HG03432 (cell line): Measurements from ENCODE around the gene CIZ1.

Experiments used
- ATAC-seq: cut with Tn5 transposase; IDR thresholded peaks from one replicate; pipeline ENCODE4 v1.9.1; 2021; ENCODE audit warnings: mild to moderate bottlenecking, moderate library complexity; ENCODE audit not compliant: unreplicated experiment

Gene CIZ1

GRCh38 chr9:128128836-128129590, 62.4 kb downstream of the CIZ1 start:
- no peak for ATAC-seq

GRCh38 chr9:128127990-128128835, 63.2 kb downstream of the CIZ1 start:
- ATAC-seq, result peak; percentile 67

DNA sequence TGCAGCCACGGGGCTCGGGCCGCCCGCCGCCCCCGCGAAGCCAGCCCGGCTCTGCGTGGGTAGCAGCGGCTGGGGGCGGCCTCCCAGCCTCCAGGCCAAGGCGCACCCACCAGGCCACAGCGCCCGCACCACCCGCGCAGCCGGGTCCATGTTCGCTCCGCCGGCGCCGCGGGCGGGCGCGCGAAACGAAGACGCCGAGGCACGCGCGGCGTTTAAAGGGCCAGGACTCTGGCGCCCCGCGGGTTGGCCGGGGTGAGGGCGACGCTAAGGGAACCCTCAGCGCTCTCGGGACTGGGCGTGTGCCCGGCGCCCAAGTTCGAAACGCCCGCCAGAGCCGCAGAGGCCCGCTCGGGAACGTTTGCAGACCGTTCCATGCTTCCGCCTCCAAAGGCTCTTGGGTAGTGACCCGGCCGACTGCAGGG, 63.8 kb downstream of the CIZ1 start, which contains the start of gene PTGES2:
PTGES2 (minus strand) TSS at position 162 of the 422 bp plus-strand sequence; CDS start at position 150, 12 bp downstream.
- ATAC-seq, result peak; percentile 70

DNA sequence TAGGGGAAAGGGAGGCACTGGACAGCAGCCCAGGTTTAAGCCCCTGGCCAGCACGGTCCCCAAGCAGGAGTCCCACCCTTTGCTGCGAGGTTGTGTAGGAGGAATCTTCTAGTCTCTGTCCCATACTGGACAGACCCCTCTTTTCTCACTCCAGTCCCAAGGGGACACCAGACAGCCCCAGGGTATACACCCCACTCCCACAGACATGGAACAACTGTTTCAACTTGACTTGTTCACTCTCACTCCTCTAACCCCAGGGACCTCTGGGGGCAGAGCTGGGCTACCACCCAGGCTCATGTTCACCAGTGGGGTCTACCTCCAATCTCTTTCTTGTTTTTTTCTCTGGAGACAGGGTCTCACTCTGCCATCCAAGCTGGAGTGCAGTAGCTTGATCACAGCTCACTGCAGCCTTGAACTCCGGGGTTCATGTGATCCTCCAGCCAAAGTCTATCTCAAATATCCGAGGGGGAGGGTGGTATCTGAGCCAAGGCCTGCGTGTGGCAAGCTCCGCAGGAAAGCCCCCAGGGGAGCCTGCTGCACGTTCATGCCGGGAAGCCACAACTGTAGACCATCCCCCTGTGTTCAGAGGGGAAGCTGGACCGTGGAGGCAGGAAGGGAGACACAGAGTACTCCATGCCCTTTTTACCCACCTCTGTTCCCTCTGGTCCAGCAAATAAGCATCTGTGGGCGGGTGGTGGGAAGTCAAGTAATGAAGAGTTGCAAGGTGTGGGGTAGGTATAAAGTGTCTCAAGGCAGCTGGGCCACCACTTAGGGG, 65.6 kb downstream of the CIZ1 start:
- no peak for ATAC-seq

- ATAC-seq, result no peak
These were observed 66.3 kb downstream of the CIZ1 start for GRCh38 chr9:128124873-128125579.

DNA sequence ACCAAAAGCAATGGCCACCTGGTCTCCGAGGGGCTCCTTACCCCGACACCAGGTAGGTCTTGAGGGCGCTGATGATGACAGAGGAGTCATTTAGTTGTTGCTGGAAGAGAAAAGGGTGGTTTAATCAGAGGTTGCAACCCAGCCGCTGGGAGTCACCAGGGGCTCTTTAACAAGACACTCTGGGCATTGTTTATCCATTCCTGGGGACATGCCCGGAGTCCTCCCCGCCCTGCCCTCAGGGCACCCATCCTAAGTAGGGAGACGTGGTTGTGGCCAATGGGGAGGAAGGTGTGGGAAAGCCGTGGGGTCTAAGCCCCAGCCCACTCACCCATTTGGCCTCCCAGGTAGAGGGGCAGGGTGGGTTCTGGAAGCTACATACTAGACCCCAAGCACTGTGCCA, 66.9 kb downstream of the CIZ1 start:
- no peak for ATAC-seq

DNA sequence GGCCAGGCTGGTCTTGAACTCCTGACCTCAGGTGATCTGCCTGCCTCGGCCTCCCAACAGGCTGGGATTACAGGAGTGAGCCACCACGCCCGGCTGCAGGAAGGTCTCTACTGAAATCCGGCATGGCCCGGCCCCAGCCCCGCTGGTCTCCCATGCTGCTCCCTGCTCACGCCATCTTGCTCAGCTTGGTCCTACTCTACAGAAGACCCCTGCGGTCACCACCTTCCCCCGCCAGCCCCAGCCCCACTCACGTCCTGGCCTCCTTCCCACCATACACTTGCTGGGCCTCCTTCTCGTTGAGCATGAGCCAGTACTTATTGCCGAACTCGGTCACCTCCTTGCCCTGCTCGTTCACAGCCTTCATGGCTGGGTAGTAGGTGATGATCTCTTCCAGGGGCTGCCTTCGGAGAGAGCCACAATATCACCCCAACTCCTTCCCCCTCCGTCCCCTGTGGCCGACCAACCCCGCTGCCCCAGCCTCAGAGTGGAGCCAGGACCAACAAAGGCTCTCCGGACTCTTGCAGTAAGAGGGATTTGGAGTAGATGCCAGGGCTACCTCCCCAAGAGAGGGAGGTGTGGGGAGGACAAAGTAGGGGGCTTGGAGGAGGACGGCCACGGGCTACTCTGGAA, 67.8 kb downstream of the CIZ1 start:
- no peak for ATAC-seq

DNA sequence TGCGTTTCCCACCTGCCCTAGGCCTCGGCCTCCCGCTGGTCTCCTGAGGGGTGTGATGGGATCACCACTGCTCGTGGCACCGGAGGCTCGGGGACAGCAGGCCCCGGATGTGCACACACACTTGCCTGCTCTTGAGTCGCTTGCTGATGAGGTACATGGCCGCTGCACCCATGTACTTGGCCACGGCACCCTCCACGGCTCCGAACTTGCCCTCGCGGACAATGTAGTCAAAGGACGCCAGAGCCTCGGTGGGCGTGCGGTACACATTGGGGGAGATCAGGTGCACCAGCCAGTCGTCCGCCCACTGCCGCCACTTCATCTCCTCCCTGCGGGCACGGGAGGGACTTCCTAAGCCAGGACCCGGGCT, 68.6 kb downstream of the CIZ1 start:
- ATAC-seq, result no peak

DNA sequence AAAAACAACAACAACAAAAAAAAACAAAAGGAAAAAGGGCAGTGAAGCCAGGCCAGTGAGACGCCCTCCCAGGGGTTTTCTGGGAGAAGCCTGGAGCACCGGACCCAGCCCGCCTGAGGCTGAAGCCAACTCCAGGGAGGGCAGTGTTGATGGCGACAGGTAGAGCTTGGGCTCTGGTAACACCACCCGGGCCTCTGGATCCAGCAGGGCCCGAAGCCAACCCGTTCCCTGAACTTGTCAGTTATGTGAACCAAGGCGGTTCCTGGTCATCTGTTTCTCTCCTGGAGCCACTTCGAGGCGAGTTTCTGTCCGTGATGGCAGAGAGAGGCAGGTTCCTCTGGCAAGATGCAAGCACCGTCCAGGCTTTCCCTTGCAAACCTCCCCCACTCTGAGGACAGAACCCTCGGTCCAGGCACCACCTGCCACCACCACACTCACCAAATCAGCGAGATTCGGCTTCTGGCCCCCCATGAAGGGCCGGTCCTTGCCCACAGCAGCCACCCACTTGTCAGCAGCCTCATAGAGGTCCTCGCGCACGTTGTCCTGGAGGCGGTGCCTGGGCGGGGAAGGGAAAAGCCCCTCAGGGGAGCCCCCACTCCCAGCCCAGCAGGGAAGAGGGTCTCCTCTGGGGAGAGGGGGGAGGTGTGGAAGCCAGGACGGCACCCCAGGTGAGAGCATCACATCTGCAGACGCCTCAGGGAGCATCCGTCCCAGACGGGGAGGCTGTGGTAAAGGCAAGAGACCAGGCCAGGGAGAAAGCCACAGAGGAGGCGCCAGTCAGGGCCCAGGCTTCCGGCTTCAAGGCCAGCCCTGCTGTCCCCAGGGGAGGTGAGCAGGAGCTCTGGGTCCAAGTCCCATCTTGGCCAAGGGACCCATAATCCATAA, 69.2 kb downstream of the CIZ1 start:
- ATAC-seq, result no peak

- ATAC-seq, result no peak
These were observed 69.9 kb downstream of the CIZ1 start for GRCh38 chr9:128121466-128121810.

DNA sequence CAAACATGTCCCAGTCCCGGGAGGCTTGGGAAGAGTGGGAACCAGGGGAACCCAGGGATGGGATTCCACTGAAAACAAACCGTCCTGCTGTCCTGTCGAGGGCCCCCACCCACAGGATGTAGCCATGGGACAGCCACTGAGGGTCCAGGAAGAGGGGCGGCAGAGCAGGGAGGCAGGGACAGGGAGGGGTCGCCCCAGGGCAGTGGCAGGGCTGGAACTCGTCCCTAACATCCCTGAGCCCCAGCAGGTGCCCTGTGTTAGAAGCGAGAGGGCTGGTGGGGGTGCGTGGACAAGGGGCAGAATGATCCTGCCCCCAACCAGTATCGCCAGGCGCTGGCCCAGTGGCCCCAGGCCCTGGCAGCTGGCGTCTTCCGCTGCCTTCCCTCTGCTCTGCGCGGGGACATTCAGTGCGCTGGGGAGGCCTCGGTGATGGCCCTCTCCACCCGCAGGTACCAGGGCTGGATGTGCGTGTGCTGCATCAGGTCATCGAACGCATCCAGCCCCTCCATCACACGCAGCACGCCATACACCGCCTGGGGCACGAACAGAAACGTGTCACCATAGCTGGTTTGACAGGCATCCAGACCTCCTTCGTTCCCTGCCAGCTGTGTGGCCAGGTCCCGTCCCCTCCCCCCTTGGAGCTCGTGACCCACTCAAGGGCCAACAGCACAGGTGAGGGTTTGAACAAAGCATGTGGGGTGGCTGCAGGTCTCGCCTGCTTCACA, 70.5 kb downstream of the CIZ1 start:
- ATAC-seq, result no peak

GRCh38 chr9:128120061-128120740, 71.2 kb downstream of the CIZ1 start:
- no peak for ATAC-seq

DNA sequence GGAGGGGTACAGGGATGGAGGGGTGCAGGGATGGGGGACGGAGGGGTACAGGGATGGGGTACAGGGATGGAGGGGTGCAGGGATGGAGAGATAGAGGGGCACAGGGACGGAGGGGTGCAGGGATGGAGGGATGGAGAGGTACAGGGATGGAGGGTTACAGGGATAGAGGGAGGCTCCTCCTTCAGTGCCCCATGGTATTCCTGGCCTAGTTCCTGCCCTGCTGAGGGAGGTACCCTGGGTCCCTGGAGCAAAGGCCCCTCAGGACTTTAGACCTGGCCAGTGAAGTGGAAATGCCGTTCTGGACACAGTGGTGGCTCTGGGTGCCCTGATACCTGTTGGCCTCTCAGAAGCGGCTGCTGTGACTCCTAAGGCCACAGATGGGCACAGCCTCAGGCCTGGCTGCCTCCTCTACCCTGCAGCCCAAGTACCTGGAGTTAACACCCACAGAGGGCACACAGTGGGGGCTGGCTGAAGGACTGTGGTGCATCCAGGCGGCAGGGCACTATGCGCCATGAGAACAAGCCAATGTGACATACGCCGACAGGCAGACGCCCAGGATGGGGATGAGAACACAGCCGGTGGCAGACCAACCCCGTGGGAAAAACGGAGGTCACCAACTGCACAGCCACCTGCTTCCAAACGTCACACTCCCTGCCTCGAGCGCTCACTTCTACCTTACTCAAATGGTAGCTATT, 72.3 kb downstream of the CIZ1 start:
- no peak for ATAC-seq

- no peak for ATAC-seq
These were observed 72.9 kb downstream of the CIZ1 start for GRCh38 chr9:128118472-128118857.

GRCh38 chr9:128117613-128118471, 73.5 kb downstream of the CIZ1 start:
- no peak for ATAC-seq
